GM19351 (cell line): Measurements from ENCODE around the gene NIPA2.
"Not testable (repeated sequence)": the region's sequence is repeated elsewhere in the genome, so short reads cannot be mapped to it uniquely, and the experiment has no call there.

Source experiments
- ATAC-seq: cut with Tn5 transposase; IDR thresholded peaks from one replicate; pipeline ENCODE4 v1.9.1; 2021; ENCODE audit warnings: mild to moderate bottlenecking, moderate library complexity; ENCODE audit not compliant: unreplicated experiment

The NIPA2 gene

DNA sequence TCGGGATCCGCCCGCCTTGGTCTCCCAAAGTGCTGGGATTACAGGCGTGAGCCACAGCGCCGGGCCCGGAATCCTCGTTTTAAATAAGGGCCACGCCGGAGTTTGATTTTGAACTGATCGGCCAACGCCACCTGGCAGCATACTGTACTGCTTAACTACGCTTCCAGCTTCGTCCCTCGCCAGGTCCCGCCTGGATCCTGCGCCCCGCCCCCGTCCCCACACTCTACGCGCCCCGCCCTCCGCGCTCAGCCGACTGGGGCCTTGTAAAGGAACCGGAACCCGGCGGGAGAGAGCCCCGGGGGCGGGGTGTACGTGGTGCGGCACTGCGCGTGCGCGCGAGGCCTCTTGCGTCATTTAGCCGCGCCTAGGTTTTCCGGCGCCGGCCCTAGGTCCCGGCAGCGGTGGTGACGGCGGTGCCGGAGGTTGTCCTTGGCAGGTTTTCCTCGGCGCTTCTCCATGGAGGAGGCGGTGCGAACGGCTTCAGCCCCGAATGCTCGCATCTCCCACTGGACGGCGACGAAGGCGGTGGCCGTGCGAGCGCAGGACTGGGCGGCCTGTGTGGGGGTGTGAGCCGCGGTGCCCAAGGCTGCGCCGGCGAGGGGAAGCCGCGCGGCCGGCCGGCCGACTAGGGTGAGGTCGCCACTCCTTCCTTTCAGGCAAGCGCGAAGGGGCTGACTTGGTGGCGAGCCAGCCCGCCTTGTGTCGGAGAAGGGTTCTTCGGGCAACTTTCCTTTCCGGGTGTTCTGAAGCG is at the start of gene NIPA2:
NIPA2 (plus strand) TSS at position 375 of the 751 bp plus-strand sequence. CDS start 13,066 bp downstream, outside the sequence.
- peak; percentile 72 for ATAC-seq

DNA sequence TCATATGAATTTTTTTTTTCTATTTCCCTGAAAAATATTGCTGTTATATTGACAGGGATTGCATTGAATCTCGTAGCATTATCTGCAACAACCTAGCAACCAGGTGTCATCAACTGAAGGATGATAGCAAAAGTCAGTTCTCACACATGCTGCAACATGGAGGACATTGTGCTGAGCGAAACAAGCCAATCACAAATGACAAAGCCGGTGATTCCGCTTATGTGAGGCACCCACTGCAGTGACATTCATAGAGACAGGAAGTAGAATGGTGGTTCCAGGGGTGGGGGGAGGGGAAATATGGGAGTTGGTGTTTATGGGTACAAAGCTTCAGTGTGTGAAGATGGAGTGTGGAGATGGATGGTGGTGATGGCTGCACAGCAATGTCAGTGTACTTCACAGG is 44.4 kb upstream of the NIPA2 start:
- ATAC-seq = no peak

DNA sequence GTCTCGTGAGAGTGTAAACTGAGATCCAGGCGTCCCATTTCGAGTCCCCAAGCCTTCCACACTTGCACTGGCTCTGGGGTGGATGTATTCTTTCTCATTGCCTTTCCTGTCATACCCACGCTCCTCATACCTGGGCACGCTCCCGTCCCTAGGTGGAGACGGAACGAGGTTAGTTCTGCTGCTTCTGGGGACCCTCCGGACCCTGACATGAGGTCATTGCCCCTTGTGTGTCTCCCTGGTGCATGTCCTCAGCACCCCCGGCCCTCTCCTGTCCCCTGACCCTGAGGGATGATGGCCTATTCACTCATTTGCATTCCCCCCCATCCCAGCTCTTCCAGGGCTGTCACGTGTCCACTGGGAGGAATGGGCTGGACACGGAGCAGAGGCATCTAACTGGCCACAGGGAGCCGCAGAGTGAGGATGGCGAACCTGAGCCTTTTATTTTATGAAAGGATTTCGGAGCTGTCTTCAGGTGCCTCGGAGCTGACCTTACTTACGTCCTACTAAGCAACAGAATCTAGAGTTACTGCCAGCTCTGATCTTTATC is 43.8 kb upstream of the NIPA2 start:
- no peak for ATAC-seq

DNA sequence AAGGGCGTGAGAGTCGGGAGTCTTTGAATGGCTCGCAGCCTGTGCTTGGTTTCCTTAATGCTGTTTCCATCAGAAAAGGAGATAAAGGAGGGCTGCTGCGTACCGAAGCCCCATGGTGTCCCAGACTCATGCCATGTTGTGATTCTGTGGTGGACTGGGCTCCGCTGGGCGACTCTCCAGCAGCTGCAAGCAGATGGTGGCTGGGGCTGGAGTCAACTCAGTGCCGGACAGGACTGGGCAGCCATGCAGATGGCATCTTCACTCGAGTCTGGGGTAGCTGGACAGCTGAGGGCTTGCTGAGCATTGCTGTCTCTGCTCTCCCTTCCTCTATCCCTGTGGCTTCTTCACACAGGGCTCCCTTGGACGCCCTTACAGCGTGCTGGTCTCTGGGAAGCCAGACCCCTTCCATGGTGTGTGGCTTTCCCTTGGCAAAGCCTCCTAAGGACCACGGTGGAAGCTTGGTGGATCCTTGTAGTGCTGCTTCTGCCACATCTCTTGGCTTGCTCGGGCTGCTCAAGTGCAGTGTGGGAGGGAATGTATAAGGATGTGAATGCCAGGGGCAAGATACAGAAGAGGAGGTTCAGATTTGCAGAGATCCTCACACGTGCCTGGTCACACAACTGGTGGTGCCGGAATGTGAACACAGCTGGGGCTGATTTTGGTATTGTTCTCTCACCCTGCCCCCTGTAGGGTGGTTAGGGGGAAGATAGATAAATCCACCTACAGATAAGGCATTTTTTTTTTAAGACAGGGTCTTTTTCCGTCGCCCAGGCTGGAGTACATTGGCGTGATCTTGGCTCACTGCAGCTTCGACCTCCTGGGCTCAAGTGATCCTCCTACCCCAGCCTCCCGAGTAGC is 43.0 kb upstream of the NIPA2 start:
- ATAC-seq = no peak

DNA sequence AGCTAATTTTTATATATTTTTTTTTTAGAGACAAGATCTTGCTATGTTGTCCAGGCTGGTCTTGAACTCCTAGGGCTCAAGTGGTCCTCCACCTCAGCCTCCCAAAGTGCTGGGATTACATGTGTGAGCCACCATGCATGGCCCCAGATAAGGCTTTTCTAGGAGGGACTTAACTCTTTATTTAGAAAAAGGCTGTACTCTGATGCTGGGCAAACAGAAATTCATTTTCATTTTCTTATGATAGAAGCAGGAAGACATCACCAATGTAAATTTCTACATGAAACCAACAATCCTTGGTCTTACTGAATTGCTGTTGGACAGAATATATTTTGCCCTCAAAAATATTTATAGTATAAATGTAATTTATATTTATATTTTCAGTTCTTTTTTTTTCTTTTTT is 42.4 kb upstream of the NIPA2 start:
- ATAC-seq = no peak

DNA sequence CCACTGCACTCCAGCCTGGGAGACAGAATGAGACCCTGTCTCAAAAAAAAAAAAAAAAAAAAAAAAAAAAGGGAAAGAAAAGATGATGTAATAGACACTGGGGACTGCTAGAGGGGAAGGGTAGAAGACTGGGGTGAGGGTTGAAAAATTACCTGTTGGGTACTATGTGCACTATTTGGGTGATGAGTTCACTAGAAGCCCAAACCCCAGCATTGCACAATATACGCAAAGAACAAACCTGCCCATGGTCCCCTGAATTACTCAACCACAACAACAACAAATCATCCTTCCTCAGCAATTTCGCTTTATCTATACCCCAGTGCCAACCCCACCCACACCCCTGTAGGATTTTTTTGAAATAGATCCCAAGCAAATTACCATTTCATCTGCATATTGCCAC is 38.6 kb upstream of the NIPA2 start:
- no peak for ATAC-seq

DNA sequence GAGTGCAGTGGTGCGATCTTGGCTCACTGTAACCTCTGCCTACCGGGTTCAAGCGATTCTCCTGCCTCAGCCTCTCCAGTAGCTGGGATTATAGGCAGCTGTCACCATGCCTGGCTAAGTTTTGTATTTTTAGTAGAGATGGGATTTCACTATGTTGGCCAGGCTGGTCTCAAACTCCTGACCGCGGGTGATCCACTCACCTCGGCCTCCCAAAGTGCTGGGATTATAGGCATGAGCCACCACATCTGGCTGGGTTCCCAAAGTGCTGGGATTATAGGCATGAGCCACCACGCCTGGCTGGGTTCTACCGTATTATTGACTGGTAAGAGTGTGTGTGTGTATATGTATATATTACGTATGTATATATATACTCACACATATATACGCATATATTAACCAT is 35.5 kb upstream of the NIPA2 start:
- ATAC-seq = not testable (repeated sequence)

DNA sequence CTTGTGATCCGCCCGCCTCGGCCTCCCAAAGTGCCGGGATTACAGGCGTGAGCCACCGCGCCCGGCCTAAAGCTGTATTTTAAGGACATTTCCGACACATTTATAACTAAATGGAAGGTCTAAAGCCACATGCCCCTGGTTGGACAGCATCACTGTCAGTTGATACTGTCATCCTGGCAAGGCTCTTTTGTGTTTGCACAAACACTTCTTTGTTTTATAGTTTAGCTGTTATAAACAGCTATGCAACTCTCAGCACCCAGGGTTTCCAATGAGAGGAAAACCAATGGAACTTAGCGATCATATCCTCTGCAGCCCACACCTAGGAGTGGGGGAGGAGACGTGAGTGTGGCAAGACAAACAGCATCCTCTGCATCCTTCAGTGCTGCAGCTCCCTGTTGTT is 32.3 kb upstream of the NIPA2 start:
- no peak for ATAC-seq

DNA sequence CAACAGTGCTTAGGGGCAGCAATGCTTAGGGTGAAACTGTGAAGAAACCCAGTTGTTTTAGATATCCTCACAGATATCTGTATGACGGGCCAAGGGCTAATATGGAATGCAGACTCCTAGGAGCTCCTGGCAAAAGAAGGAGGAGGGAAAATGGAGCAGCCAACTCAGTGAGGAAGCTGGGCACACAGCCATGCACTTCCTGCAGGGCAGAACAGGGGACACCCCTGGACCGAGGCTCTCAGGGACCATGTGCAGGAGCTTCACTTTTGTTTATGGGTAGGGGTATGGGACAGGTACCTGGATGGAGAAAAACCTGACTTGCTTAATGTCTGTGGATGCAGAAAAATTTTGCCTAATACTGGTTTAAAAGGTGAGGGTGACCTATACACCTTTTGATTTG is 31.8 kb upstream of the NIPA2 start:
- ATAC-seq = no peak

DNA sequence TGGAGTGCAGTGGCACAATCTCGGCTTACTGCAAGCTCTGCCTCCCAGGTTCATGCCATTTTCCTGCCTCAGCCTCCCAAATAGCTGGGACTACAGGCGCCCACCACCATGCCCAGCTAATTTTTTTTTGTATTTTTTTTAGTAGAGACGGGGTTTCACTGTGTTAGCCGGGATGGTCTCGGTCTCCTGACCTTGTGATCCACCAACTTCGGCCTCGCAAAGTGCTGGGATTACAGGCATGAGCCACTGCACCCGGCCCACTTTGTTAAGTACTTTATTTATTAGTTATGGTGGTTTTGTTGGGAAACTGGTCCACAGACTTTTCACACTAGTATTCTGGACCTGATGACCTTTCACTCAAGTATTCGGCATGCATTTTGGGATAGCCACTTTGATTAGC is 30.6 kb upstream of the NIPA2 start:
- ATAC-seq = not testable (repeated sequence)

DNA sequence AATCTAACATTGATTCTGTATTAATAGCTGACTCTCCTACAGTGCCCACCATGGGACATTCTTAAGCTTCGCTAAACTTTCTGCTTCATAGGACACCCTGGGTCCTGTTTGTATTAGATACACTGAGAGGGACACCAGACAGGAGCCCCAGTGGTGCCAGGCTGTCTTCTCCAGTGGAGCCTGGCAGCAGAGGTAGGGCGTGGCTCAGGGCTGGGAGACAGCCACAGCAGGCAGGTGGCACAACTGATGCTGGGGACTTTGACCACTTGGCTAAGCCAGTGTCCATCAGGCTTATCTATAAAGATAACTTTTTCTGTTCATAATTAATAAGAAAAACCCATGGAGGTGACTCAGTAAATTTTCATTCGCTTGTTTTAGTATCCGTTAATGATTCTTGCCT is 30.2 kb upstream of the NIPA2 start:
- no peak for ATAC-seq

DNA sequence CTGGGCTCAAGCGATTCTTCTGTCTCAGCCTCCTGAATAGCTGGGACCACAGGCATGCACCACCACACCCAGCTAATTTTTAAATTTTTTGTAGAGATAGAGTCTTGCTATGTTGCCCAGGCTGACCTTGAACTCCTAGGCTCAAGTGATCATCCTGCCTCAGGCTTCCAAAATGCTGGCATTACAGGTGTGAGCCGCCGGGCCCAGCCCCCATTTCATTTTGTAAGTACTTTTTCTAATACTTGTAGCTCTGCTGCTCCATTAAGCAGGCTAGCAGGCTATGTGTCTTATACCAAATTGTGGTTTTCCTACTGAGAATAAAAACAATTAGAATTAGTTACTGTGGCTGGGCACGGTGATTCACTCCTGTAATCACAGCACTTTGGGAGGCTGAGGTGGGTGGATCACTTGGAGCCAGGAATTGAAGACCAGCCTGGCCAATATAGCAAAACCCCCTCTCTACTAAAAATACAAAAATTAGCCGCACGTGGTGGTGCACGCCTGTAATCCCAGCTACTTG is 29.6 kb upstream of the NIPA2 start:
- no peak for ATAC-seq

DNA sequence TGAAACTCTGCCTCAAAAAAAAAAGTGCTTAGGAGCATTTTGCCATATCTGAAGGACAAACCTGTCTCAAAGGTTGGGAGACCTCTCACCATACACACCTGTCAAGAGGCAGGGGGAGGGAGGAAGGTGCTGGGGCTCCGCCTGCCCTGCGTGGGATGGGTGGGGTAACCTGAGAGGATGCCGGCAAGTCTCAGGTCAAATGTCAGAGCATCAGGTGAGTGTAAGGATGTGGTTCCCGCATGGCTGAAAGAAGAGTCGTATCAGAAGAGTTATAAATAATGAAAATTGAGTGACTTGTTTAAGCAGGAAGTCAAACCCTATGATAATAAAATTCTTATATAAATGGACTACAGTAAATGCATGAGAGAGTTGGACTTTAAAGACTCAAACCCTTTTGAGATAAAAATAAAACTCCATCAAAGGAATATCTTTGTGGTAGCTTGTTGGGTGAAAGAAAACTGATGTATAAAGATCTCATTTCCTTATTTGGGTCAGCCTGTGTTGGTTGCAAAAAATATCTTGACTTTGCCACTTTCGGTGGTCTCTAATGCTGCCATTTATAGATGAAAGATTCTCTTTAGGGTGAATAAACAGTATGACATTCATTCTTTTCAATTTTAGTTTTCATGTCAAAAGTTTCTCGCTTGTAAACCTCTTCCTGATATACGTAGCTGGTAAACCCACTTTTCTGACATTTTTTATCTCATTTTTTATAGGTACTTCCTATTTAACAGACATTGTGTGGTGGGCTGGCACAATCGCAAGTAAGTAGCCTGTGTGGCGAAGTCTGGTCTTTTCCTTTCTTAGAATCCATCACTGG is 28.2 kb upstream of the NIPA2 start:
- ATAC-seq = no peak

DNA sequence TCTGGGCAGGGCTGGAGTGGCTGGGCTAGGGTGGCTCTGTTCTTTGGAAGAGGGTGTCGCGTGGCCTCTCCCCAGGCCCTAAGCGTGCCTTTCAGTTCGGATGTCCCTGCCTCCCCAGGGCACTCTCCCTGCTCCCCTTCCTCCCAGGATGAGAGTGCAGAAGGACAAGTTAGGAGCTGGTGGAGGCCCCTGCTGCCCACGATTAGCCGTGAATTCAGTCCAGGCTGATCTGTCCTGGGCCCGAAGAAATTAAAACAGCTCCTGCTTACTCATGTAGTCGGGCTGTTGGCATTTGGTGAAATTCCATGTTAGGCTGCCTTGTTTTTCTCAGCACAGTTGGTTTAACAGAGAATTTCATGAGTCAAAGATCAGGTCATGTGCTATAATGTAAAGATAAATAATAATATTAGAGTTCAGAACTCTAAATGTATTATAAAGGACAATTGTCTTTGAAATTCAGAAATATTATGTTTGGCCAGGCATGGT is 27.6 kb upstream of the NIPA2 start:
- ATAC-seq = no peak

DNA sequence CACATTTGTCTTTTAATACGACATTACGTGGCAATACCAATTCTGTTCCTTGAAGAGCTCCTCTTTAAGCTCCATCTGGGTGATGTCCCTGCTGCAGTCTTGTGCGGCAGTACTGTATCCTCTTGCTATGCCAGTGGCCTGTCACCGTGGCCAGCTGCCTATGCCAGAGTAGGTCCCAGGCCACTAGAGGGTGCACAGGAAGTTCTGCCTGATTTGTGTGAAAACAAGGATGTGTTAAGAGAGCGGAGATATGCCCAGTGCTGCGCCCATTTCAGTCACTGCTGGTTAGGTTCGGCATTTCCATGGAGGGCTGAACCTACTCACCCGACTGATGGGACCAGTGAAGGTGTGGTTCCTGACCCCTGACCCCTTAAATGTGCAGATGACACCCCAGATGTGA is 26.8 kb upstream of the NIPA2 start:
- ATAC-seq = no peak

DNA sequence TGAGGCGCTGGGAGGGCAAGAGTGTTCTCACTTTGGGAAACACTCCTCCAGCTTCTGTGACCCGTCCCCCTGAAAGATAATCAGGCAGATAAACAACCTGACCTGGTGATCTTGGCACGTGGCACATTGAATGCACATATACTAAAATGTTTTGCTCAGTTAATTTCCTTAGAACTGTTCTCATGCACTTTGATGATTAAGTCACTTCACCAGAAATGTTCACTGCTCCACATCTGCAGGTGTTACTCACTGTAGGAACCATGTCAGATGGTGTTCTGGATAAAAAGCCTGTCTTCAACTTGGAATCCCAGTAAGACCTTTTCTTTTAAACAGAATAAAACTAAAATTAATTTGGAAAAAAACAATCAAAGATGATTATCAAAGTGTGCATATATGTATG is 24.6 kb upstream of the NIPA2 start:
- no peak for ATAC-seq

DNA sequence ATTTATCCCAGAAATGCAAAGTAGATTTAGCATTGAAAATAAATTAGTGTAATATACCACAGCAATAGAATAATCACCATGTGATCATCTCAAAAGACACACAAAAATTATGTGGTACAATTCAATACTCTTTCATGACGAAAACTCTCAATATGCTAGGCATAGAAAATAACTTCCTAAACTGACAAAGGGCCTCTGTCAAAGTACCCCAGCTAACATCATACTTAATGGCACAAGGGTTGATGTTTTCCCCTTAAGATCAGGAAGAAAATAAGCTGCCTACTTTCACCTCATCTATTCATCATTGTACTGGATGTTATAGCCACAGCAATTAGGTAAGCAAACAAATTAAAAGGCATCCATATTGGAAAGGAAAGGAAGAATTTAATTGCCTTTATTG is 22.7 kb upstream of the NIPA2 start:
- ATAC-seq = no peak

DNA sequence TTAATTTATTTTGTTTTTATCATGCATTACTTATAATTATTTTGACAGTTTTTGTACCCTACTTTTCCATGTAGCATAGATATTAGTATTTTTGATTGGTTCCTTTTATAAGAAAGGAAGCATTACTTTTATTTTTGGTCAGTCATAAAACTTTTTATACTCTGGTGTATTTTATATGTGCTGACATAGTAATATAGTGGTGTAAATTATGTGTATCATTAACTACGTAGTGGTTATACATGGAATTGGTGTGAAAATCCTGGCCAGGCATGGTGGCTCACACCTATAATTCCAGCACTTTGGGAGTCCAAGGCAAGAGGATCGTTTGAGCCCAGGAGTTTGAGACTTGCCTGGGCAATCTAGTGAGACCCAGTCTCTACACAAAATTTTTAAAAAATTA is 18.8 kb upstream of the NIPA2 start:
- no peak for ATAC-seq

DNA sequence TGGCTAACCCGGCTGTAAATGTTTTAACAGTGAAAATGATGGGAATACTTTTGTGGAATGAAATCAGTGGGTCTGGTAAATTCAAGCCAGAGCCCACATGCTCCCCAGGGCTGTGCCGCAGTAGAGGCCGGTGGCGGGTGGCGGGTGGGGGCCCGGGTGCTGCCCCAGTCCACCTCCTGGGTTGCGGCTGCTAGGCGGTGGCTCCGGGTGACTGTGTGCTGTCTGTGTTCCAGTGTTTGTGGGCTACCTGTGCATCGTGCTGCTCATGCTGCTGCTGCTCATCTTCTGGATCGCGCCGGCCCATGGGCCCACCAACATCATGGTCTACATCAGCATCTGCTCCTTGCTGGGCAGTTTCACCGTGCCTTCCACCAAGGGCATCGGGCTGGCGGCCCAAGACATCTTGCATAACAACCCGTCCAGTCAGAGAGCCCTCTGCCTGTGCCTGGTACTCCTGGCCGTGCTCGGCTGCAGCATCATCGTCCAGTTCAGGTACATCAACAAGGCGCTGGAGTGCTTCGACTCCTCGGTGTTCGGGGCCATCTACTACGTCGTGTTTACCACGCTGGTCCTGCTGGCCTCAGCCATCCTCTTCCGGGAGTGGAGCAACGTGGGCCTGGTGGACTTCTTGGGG is 14.9 kb upstream of the NIPA2 start:
- ATAC-seq = no peak

DNA sequence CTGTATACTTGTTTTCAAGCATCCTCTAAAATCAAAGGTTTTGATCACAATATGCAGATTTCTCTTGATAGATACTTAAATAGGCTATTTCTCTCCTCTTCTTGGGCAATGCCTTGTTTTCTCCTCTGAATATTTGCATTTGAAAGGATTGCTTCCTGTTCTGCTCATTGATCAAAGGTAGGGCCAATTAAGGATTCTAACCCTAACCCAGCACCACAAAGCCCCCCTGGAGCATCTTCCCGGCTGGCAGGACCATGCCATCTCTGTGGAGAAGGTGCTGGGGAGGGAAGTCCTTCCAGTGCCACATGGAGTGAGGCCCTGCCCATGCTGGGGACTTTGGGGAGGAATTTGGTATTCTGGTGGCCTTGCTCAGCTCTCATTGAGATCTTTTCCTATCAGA is 11.3 kb upstream of the NIPA2 start:
- no peak for ATAC-seq
